WTC11 (cell line): Measurements from ENCODE around the gene GIPR.

ENCODE experiments used
- CTCF ChIP-seq: fragments of 200-600 bp; IDR thresholded peaks from 2 replicates; pipeline ENCODE4 v1.8.0; 2022; ENCODE audit warnings: antibody characterized with exemption
- NR3C1 ChIP-seq: sonication (generic); formaldehyde crosslinking; conservative IDR thresholded peaks from 2 replicates; pipeline ENCODE4 v1.8.1; 2023; ENCODE audit warnings: low read depth, mild to moderate bottlenecking, missing genetic modification reagents
- USF2 ChIP-seq: sonication (generic); formaldehyde crosslinking; IDR thresholded peaks from 2 replicates; pipeline ENCODE4 v1.8.1; 2023; ENCODE audit warnings: mild to moderate bottlenecking, missing genetic modification reagents, moderate library complexity

- TF ChIP-seq CTCF, result no peak
- no peak for TF ChIP-seq USF2 (CRISPR knock-in tag)
- TF ChIP-seq NR3C1 (CRISPR knock-in tag), result no peak
Measured at GRCh38 chr19:45629704-45630103, 38.3 kb upstream of the GIPR start.
